ENCODE results near the gene AKR1E2.

AKR1E2 gene

DNA sequence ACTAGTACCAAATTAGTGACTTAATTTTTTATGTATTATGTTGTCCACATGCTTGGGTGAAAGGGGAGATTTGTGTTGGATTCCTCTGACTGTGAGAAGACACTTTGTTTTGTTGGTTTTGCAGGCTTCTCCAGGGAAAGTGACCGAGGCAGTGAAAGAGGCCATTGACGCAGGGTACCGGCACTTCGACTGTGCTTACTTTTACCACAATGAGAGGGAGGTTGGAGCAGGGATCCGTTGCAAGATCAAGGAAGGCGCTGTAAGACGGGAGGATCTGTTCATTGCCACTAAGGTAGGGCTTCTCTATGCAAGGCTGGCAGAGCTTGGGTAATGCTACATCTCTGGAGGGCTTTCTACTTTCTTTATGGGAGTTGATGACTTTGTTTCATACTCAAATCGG lies 4.5 kb downstream of the AKR1E2 start:
- no peak for DNase-seq (ENCODE audit: low read depth)
- H3K4me3 ChIP-seq (ENCODE audit: low read depth, low read length) = no peak overlapping the region
- TF ChIP-seq, protein P1, sequence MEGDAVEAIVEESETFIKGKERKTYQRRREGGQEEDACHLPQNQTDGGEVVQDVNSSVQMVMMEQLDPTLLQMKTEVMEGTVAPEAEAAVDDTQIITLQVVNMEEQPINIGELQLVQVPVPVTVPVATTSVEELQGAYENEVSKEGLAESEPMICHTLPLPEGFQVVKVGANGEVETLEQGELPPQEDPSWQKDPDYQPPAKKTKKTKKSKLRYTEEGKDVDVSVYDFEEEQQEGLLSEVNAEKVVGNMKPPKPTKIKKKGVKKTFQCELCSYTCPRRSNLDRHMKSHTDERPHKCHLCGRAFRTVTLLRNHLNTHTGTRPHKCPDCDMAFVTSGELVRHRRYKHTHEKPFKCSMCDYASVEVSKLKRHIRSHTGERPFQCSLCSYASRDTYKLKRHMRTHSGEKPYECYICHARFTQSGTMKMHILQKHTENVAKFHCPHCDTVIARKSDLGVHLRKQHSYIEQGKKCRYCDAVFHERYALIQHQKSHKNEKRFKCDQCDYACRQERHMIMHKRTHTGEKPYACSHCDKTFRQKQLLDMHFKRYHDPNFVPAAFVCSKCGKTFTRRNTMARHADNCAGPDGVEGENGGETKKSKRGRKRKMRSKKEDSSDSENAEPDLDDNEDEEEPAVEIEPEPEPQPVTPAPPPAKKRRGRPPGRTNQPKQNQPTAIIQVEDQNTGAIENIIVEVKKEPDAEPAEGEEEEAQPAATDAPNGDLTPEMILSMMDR (conservative IDR thresholded peaks at IDR 0.05; ENCODE audit: low read depth, low read length) = no peak

DNA sequence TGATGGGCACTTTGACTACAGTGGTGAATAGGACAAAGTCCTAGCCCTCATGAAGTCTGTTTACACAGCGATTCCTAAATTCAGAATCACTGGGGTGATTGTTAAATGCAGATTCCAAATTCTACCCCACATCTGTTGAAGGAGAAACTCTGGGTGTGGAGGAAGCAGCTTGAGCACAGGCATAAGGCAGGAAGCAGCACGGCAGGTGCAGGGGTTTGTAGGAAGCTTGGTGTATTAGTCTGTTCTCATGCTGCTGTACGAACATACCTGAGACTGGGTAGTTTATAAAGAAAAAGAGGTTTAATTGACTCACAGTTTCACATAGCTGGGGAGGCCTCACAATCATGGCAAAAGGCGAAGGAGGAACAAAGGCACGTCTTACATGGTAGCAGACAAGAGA lies 5.1 kb downstream of the AKR1E2 start:
- DNase-seq (ENCODE audit: low read depth) = no peak
- TF ChIP-seq, protein P1 (conservative IDR thresholded peaks at IDR 0.05; ENCODE audit: low read depth, low read length) = no peak
- no peak overlapping the region for H3K4me3 ChIP-seq (ENCODE audit: low read depth, low read length)

DNA sequence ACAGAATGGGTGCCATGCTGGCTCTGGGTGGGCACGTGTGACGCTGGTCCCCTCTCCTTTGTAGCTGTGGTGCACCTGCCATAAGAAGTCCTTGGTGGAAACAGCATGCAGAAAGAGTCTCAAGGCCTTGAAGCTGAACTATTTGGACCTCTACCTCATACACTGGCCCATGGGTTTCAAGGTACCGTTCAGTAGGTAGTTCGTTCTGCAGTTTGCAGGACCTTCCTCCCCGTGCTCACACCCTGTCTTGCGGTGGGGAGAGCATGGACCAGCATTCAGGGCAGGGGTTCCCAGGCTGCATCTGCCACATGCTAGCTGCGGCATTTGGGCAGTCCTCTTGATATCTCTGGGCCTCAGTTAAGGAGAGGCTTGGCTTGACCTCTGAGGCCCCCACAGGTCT lies 7.3 kb downstream of the AKR1E2 start:
- TF ChIP-seq, protein P1 (conservative IDR thresholded peaks at IDR 0.05; ENCODE audit: low read depth, low read length) = no peak
- no peak overlapping the region for H3K4me3 ChIP-seq (ENCODE audit: low read depth, low read length)
- no peak for DNase-seq (ENCODE audit: low read depth)

DNA sequence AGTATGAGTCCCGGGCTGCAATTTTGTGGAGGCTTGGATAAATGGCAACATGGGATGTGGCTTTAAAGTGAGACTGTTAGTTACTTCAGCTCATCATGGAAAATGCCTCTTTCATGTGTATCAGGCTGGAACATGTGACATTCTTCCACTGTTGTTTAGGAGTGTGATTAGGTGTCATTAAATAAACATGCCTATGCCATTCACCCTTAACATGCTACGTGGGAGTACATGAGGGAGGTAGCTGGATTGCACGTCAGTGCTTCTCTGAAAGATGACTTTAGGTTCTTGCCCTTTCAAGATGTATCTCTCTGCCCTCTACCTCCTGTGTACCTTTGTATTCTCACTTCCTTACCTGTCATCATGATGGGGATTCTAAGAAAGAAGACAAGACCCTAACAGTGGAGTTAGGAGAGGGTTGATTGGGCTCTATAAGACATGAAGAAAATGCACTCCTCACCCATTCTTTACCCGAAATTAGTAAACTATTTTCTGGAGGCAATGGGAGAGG lies 8.9 kb downstream of the AKR1E2 start:
- TF ChIP-seq, protein P1 (conservative IDR thresholded peaks at IDR 0.05; ENCODE audit: low read depth, low read length) = no peak
- H3K4me3 ChIP-seq (ENCODE audit: low read depth, low read length) = no peak overlapping the region
- DNase-seq (ENCODE audit: low read depth) = no peak

DNA sequence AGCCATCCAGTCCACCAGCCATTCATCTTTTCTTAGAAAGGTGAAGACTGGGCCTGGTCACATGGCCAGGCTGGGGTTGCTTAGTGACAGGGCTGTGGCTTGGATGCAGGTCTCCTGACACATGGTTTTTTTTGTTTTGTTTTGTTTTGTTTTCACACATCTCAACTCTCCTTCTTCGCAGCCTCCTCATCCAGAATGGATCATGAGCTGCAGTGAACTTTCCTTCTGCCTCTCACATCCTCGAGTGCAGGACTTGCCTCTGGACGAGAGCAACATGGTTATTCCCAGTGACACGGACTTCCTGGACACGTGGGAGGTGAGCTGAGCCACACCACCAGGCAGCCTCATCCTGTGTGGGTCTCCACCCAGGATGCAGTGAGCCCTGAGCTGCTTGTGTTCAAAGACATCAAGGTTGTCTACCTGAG lies 9.5 kb downstream of the AKR1E2 start:
- TF ChIP-seq, protein P1 (conservative IDR thresholded peaks at IDR 0.05; ENCODE audit: low read depth, low read length) = no peak
- H3K4me3 ChIP-seq (ENCODE audit: low read depth, low read length) = no peak overlapping the region

DNA sequence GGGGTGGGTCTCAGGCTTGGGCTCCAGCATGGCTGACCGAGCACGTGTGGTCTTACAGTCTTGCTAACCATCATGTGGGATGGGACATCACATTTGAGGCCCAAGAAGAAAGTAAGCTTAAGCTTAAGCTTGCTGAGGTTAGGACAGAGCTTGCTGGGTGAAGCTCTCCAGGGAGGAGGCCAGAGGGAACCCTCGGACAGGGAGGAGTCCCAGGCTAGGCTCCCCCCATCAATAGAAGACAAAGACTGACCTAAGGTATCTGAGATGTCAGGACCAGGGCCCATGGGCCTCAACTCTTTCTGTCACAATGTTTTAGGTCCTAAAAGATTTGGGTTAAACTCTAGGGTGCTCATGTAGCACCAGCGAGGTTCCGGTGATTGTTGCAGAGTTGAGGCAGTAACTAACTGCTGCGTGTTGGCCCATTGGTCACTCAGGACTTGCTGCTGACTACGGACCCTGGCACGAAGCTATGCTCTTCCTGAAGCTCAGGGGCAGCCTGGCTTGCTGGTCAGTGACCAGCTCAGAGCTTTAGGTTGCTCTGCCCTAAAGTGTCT lies 10.5 kb downstream of the AKR1E2 start:
- TF ChIP-seq, protein P1 (conservative IDR thresholded peaks at IDR 0.05; ENCODE audit: low read depth, low read length) = no peak
- no peak for DNase-seq (ENCODE audit: low read depth)
- no peak overlapping the region for H3K4me3 ChIP-seq (ENCODE audit: low read depth, low read length)

More for the DNA sequence above, 9.5 kb downstream of the AKR1E2 start:
- DNase-seq (ENCODE audit: low read depth) = no peak

DNA sequence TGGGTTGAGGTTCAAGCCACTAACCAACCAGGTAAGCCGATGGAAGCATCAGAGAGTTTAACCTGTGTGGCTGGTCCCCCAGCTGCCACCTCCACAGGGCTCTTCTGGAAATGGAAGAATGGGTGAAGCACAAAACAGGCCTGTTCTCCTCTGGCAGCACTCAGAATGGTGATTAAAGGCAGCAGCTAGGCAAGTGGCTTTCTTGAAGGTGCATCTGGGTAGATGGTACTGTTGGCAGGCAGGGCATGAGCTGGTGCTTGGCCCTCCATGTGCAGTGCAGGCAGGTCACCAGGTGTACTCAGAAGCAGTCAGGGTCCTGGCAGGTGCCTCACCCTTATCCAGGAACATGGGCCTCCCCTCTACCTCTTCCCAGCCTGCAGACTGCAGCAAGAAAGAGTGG lies 11.5 kb downstream of the AKR1E2 start:
- no peak overlapping the region for H3K4me3 ChIP-seq (ENCODE audit: low read depth, low read length)
- TF ChIP-seq, protein P1 (conservative IDR thresholded peaks at IDR 0.05; ENCODE audit: low read depth, low read length) = no peak
- DNase-seq (ENCODE audit: low read depth) = no peak

All from choroid plexus epithelial cell (primary cell).